GM06990 (cell line): ENCODE results near the gene DPP4.

Source experiments
- DNase-seq: peaks from one replicate; pipeline ENCODE4 v3.0.0-alpha.2; 2011; ENCODE audit not compliant: insufficient read length; ENCODE audit errors: extremely low read depth
- H3K27me3 ChIP-seq: replicated peaks from 2 replicates; pipeline ENCODE4 v1.6.0; 2011; ENCODE audit warnings: low read length; ENCODE audit not compliant: control insufficient read depth, insufficient read depth
- H3K36me3 ChIP-seq: 2 replicates; pipeline ENCODE4 v1.5.1; 2011; ENCODE audit warnings: low read length; ENCODE audit not compliant: control insufficient read depth, insufficient read depth
- H3K4me3 ChIP-seq: replicated peaks from 2 replicates; pipeline ENCODE4 v1.5.1; 2011; ENCODE audit warnings: low read depth, mild to moderate bottlenecking, control low read depth, low read length
- TF ChIP-seq, protein P1 (sequence below): IDR thresholded peaks from 2 replicates; pipeline ENCODE4 v1.5.1; 2011; ENCODE audit warnings: low read length, control low read depth, mild to moderate bottlenecking, inconsistent platforms; ENCODE audit not compliant: insufficient read depth, poor library complexity, severe bottlenecking

The DPP4 gene

GRCh38 chr2:161990741-161991140 is 83.3 kb downstream of the DPP4 start:
- Histone ChIP-seq H3K27me3 (no peaks in the 10 kb centered on the region), H3K36me3 (no peaks in the 10 kb centered on the region), H3K4me3 (no peak overlapping the region)
- no peak for DNase-seq
- TF ChIP-seq, protein P1, sequence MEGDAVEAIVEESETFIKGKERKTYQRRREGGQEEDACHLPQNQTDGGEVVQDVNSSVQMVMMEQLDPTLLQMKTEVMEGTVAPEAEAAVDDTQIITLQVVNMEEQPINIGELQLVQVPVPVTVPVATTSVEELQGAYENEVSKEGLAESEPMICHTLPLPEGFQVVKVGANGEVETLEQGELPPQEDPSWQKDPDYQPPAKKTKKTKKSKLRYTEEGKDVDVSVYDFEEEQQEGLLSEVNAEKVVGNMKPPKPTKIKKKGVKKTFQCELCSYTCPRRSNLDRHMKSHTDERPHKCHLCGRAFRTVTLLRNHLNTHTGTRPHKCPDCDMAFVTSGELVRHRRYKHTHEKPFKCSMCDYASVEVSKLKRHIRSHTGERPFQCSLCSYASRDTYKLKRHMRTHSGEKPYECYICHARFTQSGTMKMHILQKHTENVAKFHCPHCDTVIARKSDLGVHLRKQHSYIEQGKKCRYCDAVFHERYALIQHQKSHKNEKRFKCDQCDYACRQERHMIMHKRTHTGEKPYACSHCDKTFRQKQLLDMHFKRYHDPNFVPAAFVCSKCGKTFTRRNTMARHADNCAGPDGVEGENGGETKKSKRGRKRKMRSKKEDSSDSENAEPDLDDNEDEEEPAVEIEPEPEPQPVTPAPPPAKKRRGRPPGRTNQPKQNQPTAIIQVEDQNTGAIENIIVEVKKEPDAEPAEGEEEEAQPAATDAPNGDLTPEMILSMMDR, result no peak

DNA sequence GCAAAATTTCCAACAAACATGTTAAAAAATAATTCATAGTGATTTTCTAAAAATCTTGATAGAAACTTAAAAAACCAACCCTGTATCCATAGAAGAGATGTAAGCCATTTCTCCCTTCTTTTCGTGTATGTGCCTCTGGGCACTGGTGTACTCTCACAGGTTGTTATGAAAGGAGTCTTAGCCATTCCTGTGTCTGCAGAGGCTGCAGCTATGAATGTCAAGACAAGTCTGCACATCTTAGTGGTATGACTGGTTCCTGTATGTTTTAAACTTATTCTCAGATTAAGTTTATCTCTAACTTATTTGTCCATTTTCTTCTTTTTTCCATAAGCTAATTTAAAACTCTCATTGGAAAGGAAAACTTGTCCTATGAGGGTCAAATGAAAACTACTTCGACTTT is 84.0 kb downstream of the DPP4 start:
- TF ChIP-seq, protein P1, result no peak
- Histone ChIP-seq H3K36me3 (no peaks in the 10 kb centered on the region), H3K27me3 (no peaks in the 10 kb centered on the region), H3K4me3 (no peak overlapping the region)
- no peak for DNase-seq

GRCh38 chr2:161988589-161988988 is 85.4 kb downstream of the DPP4 start:
- Histone ChIP-seq H3K36me3 (no peaks in the 10 kb centered on the region), H3K4me3 (no peak overlapping the region), H3K27me3 (no peaks in the 10 kb centered on the region)
- TF ChIP-seq, protein P1, result peak; percentile 30
- no peak for DNase-seq

- TF ChIP-seq, protein P1, result no peak
- Histone ChIP-seq H3K27me3 (no peaks in the 10 kb centered on the region), H3K4me3 (no peak overlapping the region), H3K36me3 (no peaks in the 10 kb centered on the region)
- no peak for DNase-seq
These were observed 86.7 kb downstream of the DPP4 start for GRCh38 chr2:161987311-161987710.

- Histone ChIP-seq H3K4me3 (no peak overlapping the region), H3K36me3 (no peaks in the 10 kb centered on the region), H3K27me3 (no peaks in the 10 kb centered on the region)
- DNase-seq, result no peak
- TF ChIP-seq, protein P1, result no peak
These were observed 90.1 kb downstream of the DPP4 start for GRCh38 chr2:161983866-161984265.

GRCh38 chr2:161983331-161983651 is 90.7 kb downstream of the DPP4 start:
- Histone ChIP-seq H3K4me3 (no peak overlapping the region), H3K27me3 (no peaks in the 10 kb centered on the region), H3K36me3 (no peaks in the 10 kb centered on the region)
- no peak for DNase-seq
- TF ChIP-seq, protein P1, result no peak
